Stimulated activated CD8-positive, alpha-beta memory T cell treated with anti-CD3 and anti-CD28 coated beads, Interleukin-12 subunit alpha, Interleukin-12 subunit beta, amount 100 ng/mL, for 1 hour (primary cell): ENCODE data around the gene LIN7A.

Experiments used
- DNase-seq: peaks from one replicate; pipeline ENCODE4 v3.0.0-alpha.2; 2020; ENCODE audit warnings: low read depth

The LIN7A gene

GRCh38 chr12:80749456-80749855 lies 188.3 kb downstream of the LIN7A start:
- no peak for DNase-seq

- no peak for DNase-seq
These were observed 189.9 kb downstream of the LIN7A start for GRCh38 chr12:80747800-80748199.

GRCh38 chr12:80745851-80746505 lies 191.8 kb downstream of the LIN7A start:
- no peak for DNase-seq
